Esophagus squamous epithelium (tissue), 4 donors: ENCODE results near the gene TPM1.

Source experiments
- POLR2A ChIP-seq, 4 donors: fragments of 450-650 bp; IDR thresholded peaks; one replicate each; pipeline ENCODE4 v1.6.1; 2017; ENCODE audit warnings: antibody characterized with exemption in 4 of 4, mild to moderate bottlenecking in 4 of 4, moderate library complexity in 3 of 4
- TF ChIP-seq, protein P1 (sequence below), 6 experiments: fragments of 450-650 bp in 4 of 6; fragments of 200-600 bp in 2 of 6; sonication (generic) in 2 of 6; IDR thresholded peaks; one replicate each; pipeline ENCODE4 v1.5.1; 2016 to 2019; ENCODE audit warnings: antibody characterized with exemption in 6 of 6, mild to moderate bottlenecking in 4 of 6, moderate library complexity in 4 of 6

DNA sequence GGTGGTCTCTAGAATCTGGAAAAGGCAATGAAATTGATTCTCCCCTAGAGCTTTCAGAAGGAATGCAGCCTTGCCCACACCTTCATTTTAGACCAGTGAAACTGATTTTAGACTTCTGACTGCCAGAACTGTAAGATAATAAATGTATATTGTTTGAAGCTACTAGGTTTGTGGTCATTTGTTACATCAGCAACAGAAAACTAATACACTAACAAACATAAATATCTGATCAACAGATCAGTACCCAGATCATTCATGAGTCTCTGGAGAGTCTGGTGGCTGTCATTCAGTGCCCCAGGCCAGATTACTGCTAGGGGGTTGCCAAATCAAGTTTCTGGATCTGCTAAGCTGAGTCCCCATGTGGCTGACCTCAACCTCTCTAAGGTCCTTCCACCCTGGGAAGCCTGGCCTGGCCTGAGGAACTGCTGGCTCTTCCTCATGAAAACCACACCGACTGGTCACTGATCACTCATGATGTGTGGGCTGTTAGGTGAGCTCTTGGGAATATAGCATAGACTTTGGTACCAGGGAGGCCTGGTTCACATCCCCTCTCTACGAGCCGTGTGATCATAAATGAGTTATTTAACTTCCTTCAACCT is 68.0 kb downstream of the TPM1 start:
- TF ChIP-seq, protein P1, sequence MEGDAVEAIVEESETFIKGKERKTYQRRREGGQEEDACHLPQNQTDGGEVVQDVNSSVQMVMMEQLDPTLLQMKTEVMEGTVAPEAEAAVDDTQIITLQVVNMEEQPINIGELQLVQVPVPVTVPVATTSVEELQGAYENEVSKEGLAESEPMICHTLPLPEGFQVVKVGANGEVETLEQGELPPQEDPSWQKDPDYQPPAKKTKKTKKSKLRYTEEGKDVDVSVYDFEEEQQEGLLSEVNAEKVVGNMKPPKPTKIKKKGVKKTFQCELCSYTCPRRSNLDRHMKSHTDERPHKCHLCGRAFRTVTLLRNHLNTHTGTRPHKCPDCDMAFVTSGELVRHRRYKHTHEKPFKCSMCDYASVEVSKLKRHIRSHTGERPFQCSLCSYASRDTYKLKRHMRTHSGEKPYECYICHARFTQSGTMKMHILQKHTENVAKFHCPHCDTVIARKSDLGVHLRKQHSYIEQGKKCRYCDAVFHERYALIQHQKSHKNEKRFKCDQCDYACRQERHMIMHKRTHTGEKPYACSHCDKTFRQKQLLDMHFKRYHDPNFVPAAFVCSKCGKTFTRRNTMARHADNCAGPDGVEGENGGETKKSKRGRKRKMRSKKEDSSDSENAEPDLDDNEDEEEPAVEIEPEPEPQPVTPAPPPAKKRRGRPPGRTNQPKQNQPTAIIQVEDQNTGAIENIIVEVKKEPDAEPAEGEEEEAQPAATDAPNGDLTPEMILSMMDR (IDR thresholded peaks at IDR 0.05): no peak
- no peak for TF ChIP-seq POLR2A (IDR thresholded peaks at IDR 0.05)
